ENCODE measurements around the gene WWOX. TPM values are rescaled to one million over a fixed set of nuclear protein-coding genes. Genes with fewer than 3 reads are reported as not detected.

WWOX gene
- total RNA-seq, 6 donors from 2014 or later: 18.7 to 167 (median 31.0) TPM

- DNase-seq: no peak
- Histone ChIP-seq H3K27ac (no peak overlapping the region), H3K4me1 (no peaks in the 10 kb centered on the region), H3K9me3 (no peaks in the 10 kb centered on the region), H3K27me3 (no peaks in the 10 kb centered on the region), H3K36me3 (no peaks in the 10 kb centered on the region), H3K4me3 (no peak overlapping the region)
- TF ChIP-seq CTCF (IDR thresholded peaks at IDR 0.05): no peak
- no peak for TF ChIP-seq POLR2A (IDR thresholded peaks at IDR 0.05)
- TF ChIP-seq POLR2AphosphoS5 (IDR thresholded peaks at IDR 0.05): no peak
- TF ChIP-seq EP300 (IDR thresholded peaks at IDR 0.05): no peak
- no peak for ATAC-seq (ENCODE audit: low FRiP score in 2 of 2)
- WGBS, 2 donors: 75 to 84% methylated on average over 11 of the region's 11 CpGs
Measured at GRCh38 chr16:78998879-78999278, 899.4 kb downstream of the WWOX start.

- DNase-seq: no peak
- Histone ChIP-seq H3K4me1 (no peaks in the 10 kb centered on the region), H3K36me3 (no peaks in the 10 kb centered on the region), H3K4me3 (no peak overlapping the region), H3K27ac (no peak overlapping the region), H3K9me3 (no peaks in the 10 kb centered on the region), H3K27me3 (no peaks in the 10 kb centered on the region)
- no peak for ATAC-seq (ENCODE audit: low FRiP score in 2 of 2)
- TF ChIP-seq POLR2AphosphoS5 (IDR thresholded peaks at IDR 0.05) (no peak), POLR2A (IDR thresholded peaks at IDR 0.05) (no peak), EP300 (IDR thresholded peaks at IDR 0.05) (no peak), CTCF (IDR thresholded peaks at IDR 0.05) (no peak)
- 60 to 67% methylated on average over 10 of the region's 10 CpGs for WGBS, 2 donors
Measured at GRCh38 chr16:79001156-79001967, 901.9 kb downstream of the WWOX start.

- 95 to 96% methylated on average over 7 of the region's 7 CpGs for WGBS, 2 donors
- no peak overlapping the region for H3K4me3 ChIP-seq
- no peaks in the 10 kb centered on the region for H3K9me3 ChIP-seq
- H3K27ac ChIP-seq: no peak overlapping the region
- H3K36me3 ChIP-seq: no peaks in the 10 kb centered on the region
- no peak for DNase-seq
- TF ChIP-seq POLR2AphosphoS5 (IDR thresholded peaks at IDR 0.05): no peak
- TF ChIP-seq EP300 (IDR thresholded peaks at IDR 0.05): no peak
- no peak for TF ChIP-seq POLR2A (IDR thresholded peaks at IDR 0.05)
- TF ChIP-seq CTCF (IDR thresholded peaks at IDR 0.05): no peak
- H3K4me1 ChIP-seq: no peaks in the 10 kb centered on the region
- no peaks in the 10 kb centered on the region for H3K27me3 ChIP-seq
- no peak for ATAC-seq (ENCODE audit: low FRiP score in 2 of 2)
Measured at GRCh38 chr16:79003026-79003609, 903.7 kb downstream of the WWOX start.

- TF ChIP-seq POLR2AphosphoS5 (IDR thresholded peaks at IDR 0.05) (no peak), CTCF (IDR thresholded peaks at IDR 0.05) (no peak), EP300 (IDR thresholded peaks at IDR 0.05) (no peak), POLR2A (IDR thresholded peaks at IDR 0.05) (no peak)
- 97 to 98% methylated on average over 12 of the region's 12 CpGs for WGBS, 2 donors
- H3K27ac ChIP-seq: no peak overlapping the region
- ATAC-seq (ENCODE audit: low FRiP score in 2 of 2): no peak
- no peaks in the 10 kb centered on the region for H3K27me3 ChIP-seq
- H3K9me3 ChIP-seq: no peaks in the 10 kb centered on the region
- no peaks in the 10 kb centered on the region for H3K36me3 ChIP-seq
- no peak for DNase-seq
- H3K4me1 ChIP-seq: no peaks in the 10 kb centered on the region
- H3K4me3 ChIP-seq: no peak overlapping the region
Measured at GRCh38 chr16:79004309-79004708, 904.9 kb downstream of the WWOX start.
